HK-2 (cell line): ENCODE measurements around the gene SLC7A9.

Source experiments
- DNase-seq: peaks from one replicate; pipeline ENCODE4 v3.0.0-alpha.2; 2018; ENCODE audit not compliant: unreplicated experiment

SLC7A9 gene

DNA sequence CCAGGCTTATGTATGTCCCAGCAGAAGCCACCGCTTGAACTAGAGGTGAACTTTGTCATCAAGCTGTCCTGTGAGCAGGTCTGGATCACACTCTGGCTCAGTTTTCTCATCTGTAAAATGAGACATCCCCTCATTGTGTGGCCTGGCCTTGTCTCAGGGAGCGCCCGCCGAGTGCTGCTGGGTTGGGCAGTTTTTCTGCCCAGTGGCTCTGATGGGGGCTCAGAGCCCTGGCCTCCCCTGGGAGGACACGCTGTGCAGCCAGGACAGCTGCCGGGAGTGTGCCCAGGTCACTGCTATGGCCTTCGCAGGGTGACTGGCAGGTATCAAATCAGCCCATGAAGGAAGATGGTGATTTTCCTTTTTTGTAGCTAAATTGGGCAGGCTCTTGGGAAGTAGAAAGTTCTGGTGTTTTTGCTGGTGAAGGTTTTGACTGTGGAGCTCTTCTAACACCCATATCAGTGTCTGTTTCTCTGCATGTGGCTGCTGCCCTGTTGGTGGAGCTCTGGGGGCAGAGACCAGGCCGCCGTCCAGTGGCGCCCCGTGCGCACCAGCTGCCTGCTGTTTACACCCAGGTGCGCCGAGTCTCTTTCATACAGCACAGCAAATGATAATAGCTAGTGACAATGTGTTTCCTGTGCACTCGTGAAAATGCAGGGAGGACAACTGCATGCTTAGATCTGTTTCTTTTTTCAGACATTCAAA, 40.8 kb downstream of the SLC7A9 start:
- DNase-seq, result no peak

DNA sequence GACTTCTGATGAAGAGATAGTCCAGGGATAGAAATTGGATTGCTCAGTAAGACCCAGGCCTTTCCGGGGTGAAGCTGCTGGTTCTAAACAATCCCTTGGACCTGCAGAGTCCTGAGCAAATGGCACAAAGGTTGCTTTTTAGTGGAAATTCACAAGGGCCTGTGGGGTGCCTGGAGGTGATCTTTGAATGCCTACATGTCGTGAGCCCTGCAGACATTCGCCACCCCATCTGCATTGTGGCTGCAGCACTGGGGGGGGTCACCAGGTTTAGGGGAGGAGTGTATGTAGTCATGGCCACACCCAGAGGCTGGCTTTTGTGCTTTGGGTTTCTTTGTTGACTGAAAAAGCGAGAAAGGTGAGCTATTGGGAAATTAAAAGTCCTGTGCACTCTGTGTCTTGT, 41.4 kb downstream of the SLC7A9 start:
- no peak for DNase-seq

DNA sequence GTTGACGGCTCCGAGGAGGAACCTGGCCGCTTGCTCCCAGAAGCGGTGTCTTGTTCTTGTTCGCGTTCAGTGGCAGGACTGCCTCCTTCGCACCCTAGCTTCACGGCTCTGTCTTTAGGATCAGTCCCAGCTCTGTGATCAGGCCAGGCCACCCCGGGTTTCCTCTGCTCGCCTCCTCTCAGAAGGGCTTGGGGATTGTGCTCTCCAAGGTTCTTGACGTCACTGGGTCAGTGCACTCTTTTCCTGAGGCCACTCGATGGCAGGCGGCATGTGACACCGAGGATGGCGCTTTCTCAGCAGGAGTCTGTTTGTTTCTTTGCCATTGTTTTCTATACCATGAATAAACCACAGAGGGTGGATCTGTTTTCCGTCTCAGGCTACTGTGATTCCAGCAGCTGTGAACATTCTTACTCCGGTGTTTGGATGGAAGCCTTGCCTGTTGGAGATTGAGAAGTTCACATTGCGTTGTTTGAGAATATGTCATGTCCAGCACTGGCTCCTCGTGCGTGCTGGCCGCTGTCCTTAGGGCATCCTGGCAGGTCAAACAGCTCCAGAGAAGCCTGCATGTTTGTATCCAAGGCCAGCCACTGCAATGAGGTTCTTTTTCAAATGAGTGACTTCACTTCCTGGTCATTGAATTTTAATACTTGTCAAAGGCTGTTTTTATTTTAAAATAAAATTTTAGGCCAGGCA, 44.5 kb downstream of the SLC7A9 start:
- DNase-seq, result no peak

DNA sequence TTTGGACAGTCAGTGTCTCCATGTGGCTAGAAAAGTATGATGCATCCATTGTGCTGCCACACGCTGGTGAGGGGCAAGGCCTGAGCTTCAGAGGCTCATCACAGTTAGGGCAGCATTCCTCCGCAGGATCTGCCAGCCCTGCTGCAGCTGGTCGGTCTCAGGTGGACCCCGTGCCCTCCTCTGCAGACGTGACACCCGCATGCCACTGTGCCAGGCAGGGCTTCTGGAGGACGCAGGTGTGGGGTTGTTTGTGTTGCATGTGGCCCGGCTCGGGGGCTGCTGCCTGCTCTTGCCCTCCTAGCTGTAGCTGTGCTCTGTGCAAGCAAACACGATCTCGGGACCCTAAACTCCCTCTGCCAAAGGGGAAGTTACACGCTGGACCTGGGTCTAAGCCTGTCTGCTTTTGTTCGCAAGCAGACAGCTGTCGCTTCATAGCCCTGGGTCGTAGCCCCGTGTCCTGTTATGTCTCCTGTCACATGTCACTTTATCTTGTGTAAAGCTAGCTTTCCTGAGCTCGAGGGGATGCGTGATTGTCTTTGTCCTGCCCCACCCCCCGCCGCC, 45.3 kb downstream of the SLC7A9 start:
- no peak for DNase-seq

DNA sequence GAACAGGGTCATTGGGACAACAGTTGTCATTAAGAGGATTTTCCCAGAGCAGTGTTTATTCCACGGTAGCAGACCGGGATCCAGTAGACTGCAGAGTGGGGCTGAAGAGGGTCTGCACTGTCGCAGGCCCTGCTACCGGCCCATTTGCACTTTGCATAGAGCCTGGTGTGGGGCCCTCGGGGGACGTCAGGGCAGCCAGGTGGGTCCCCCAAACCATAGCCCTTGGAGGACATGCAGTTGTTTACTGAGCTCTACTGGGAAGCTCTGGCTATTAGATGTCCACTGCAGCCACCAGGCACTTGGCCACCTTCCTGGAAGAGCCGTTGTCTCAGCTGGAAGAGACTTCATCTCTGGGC, 45.8 kb downstream of the SLC7A9 start:
- no peak for DNase-seq

DNA sequence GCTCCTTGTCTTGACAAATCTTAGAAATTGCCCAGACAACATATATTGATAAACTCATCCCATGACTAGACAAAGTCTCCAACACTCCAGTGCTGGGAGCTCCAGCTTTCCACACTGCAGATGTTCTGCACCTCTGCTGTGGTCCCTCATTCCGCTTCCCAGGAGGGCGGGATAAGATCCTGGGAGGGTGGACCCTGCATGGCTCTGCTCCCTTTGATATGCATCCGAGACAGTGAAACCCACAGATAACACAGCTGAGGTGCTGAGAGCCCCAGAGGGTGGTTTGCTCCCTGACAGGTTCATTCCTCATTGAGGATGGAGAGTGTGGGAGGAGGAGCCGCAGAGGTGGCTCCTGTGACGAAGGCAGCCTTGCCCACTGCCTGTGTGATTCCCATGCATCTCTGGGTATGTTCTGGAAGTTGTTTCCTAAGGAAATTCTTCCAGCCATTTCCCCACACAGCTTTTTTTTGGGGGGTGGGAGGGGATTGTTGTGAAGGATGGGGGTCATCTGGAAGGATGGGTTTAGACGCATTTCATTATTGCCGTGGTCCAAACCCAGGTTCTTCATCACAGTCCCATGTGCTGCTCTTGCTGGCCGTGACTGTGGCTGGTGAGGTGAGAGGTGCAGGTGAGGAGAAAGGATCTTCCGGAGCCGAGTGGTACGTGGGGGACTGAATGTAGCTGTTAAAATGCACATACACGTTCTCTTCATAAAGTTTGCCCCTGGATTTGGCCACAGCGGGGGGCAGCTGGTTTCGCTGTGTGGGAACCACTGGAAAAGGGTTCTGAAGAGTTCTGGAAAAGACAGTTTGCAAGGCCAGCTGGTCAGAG, 46.4 kb downstream of the SLC7A9 start:
- DNase-seq, result no peak

DNA sequence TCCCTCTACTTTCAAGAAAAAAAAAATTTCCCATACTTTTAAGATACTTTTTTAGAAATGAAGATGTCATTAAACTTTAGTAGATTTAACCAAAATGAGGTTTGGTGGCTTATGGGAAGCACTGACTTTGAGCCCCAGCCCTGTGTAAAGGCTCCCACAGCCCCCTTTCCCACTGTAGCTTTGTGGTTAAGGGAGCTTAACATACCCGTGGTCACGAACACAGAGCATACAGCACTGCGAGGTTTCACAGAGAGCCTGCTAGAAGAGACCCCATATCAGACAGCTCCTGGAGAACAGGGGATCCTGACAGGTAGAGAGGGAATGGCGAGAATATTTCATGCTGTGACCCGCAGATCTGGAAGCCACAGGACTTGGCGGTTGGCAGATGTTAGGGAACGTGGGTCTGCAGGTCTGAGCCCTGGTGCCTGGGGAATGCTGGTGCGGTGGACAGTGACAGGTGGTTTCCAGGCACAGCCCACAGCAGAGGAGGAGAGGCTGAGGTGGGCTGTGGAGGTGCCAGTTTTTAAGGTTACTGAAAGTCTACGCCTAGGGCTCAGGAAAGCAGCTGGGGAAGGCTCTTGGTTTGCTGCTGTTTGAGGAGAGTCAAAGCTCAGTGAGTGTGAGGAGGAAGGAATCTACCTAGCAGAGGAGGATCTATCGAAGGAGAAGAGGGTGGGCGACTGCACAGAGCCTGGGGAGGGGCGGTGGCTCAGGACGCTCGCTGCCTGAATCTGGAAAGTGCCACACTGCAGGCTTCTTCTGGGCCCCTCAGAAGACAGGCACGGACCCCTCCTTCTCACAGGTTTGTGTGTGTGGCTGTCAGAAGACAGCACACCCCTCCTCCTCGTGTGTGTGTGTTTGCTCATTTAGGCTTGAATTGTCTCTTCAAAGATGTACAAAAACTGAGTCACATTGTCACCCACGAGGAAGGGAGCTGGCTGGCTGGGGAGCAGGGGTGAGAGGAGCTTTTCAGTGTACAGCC, 49.9 kb downstream of the SLC7A9 start:
- no peak for DNase-seq

DNA sequence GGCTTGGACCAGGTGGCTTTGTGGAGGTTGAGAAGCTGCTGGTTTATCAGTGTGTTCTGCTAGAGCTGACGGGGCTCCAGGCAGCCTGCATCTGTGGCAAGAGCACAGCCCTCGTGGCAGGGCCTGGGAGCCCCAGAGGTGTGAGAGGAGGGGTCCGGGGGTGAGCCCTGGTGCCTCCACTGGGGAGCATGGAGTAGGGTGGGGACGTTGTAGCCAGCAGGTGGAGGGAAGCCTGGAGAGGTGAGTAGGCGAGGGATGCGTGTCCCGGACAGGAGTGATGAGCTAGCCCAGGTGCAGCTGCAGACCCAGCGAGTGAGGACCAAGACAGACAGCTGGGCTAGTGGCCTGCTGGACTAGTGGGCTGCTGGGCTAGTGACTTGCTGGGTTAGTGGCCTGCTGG, 51.0 kb downstream of the SLC7A9 start:
- DNase-seq, result no peak

DNA sequence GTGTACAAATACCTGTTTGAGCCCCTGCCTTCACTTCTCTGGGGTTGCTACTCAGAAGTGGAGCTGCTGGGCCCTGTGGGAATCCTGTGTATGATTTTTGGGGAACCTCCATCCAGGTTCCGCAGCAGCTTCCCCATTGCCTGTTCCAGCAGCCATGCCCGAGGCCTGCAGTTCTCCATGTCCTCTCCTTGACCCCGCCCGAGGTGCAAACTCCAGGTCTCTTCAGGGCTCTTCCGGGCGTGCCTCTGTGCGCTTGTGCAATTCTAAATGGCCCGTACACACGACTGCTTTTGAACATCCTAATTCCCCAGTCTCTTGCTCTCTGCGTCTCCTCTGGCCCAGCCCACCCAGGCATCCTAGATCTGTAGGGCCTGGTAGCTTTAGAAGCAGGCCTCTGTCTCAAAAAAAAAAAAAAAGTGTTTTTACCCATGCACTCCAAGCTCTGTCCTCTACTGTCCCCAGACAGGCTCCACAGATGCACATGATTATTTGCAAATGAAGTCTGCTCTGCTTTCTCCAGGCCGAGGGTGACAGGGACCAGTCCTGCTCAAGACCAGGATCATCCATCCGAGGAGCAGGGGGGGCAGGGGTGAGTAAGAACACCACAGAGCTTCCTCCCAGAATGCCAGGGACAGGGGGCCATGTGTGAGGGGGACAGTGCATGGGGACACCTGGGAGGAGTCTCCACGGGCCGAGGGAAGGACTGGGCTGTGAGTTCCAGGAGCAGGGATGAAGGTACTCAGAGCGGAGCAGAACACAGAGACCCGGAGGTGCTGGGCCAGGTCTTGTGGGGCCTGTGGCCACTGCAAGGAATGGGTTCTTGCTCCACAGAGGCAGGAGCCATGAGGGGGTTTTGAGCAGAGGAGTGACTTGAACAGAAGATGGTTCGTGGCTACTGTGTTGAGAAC, 51.7 kb downstream of the SLC7A9 start:
- DNase-seq, result no peak

DNA sequence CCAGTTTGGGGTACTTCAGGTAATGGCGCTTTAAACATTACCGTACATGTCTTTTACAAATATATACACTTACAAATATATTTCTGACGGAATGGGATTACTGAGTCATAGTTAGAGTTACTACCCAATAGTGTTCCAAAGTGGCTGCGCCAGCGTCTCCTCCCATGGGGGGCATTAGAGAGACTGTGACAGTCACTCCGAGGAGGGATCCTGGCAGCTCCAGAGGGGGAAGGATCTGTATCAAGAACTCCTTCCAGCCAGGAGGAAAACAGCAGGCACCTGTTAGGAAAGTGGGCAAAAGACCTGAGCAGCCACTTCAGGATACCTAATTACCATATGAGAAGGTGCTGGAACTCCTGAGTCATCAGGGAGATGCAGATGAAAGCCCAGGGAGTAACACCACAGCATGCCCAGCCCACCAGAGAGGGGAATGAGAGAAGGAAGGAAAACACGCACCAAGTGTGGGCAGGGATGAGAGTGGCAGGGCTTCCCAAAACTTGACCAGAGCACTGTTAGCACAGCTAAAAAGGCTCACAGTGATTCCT, 52.9 kb downstream of the SLC7A9 start:
- DNase-seq, result no peak

DNA sequence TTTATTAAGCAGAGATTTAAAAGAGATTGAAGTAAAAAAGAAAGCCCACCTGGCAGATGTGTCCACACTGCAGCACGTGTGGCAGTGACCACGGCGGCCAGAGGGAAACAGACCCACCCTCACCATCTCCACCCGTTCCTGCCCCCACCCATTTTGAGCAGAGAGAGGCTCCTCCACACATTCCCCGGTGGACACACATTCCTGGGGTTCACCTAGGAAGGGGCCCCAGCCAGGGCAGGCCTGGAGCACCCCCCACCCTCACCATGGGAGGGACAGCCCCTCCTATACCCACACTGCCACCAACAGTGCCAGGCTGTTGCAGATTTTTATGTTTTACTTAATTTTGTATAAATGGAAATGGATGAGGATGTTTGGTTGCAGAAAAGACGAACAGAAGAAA, 54.9 kb downstream of the SLC7A9 start:
- no peak for DNase-seq

DNA sequence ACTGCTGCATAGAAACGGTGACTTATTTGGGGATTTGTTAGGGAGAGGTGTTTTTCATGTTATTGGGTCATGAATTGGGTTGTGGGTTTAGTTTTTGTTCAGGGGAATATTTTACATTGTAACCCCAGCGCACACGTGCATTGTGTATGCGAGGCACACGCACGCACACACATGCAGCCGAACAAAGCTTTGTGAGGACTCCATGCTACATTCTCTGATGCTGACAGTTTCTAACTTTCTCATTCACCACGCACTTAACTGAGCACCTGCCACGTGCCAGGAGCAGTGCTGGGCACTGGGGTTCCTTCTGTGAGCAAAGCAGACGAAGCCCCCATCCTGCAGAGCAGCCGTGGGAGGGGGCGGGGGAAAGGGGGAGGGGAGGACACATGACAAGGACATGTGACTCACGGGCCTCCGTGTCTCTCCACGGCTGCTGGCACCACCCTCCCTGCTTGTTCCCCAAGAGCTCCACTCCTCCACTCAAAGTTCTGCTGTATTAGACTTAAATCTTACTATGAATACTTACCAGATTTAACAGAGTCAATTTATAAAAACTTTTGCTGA, 55.6 kb downstream of the SLC7A9 start:
- DNase-seq, result no peak

DNA sequence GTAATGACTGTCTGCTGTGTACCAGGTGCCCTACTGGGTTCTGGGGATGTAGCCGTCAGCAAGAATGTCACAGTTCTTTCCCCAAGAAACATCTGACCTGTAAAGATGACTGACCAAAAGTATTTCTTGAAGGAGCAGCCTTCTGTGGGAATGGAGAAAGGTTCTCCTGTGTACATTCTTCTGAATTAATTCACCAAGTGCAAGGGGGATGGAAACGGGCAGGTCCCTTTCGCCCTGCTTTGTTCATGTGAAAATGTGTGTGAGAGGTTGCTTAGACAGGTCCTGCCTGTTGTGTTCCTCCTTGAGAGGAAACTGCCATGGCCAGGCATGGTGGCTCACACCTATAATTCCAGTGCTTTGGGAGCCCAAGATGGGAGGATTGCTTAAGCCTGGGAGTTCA, 57.0 kb downstream of the SLC7A9 start:
- DNase-seq, result no peak

DNA sequence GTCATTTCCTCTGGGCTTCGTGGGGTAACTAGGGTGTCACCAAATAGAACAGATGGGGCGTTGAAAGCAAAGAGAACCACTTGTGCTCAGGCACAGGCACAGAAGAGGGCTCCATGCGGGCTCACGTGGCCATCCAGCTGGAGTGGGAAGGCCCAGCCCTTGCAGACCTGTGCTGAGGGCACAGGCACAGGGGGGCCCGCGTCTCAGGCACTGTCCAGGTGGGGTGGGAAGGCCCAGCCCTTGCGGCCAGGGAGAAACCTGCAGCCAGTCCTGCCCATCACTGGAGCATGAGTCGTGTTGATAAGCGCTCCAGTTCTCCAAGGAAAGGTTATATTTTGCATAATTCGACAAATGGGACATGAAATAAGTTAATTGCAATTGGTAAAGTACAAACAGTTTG, 57.5 kb downstream of the SLC7A9 start:
- DNase-seq, result no peak

DNA sequence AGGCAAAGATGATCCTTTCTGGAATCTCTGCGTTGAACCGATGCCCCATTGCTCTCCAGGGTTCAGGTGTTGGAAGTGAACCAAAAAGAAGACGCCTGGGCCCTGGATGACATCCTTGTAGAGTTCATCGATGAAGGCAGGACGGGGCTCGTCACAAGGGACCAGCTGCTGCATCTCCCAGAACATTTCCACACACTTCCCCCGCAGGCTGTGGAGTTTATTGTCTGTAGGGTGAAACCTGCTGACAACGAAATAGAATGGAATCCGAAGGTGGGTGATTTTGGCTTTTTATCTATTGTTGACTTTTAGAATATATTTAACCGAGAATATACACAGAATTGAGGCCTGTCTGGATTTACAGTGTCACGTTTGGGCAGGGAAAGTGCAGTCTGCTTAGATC, 58.4 kb downstream of the SLC7A9 start:
- DNase-seq, result no peak

DNA sequence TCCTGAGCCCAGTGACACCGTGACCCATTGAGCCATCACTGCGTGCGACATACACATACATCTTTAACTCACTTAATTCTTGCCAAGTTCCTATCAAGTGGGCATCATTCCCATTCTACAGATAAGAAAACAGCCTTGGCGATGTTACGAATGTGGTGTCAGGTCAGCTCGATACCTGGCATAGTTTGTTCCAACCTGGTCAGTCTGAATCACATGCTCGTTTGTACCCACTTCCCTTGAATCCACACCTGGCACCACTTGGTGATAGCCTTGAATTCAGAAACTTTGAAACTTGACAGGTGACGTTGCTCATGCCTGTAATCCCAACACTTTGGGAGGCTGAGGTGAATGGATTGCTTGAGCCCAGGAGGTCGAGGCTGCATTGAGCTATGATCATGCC, 59.1 kb downstream of the SLC7A9 start:
- no peak for DNase-seq

DNA sequence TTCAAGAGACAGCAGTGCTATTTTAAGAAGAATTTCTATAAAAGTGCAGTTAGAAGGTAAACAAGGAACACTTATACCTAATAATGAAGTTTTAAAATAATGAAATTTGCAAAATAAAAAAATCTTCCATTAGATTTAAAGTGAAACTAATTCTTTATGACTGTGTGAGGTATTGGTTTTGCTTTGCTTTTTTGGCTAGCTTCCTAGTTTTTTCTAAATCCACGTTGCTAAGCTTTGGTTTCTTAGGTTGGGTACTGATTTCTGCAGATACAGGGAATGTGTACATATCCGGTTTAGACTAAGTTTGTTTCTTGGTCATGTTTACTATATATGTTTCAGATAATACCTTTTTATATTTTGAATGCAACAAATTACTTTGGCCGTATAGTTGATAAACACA, 59.8 kb downstream of the SLC7A9 start:
- DNase-seq, result no peak

DNA sequence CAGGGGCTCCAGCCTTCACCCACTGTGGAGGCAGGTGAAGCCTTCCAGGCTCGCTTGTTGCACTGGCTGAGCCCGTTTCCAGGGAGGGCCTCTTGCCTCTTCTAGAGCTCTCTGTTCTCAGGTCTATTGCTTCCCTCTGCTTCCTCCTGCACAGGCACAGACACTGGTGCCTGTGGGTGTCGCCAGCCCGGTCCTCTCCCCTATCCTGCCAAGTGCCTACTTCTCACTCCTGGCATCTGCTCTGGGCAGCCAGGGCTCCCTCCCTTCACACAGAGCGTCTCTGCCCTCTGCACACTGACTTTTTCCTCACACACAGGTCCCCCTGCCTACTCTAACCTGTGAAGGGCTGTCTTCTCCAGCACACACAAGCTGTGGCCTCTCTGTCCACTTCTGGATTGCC, 60.3 kb downstream of the SLC7A9 start:
- DNase-seq, result no peak

DNA sequence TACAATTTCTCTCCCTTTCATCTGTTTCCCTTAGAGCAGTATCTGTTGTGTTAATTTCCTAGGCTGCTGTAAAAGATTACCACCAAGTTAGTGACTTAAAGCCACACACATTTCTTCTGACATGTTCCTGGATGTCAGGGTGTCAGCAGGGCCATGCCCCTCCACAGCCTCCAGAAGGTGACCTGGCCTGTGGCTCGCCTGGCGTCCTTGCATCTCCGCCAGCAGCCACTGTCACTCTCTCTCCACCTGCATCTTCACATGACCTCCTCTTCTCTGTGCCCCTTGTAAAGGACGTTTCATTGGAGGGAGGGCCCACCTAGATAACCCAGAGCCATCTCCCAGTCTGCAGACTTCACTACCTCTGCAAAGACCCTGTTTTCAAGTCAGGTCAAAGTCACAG, 61.3 kb downstream of the SLC7A9 start:
- DNase-seq, result no peak

DNA sequence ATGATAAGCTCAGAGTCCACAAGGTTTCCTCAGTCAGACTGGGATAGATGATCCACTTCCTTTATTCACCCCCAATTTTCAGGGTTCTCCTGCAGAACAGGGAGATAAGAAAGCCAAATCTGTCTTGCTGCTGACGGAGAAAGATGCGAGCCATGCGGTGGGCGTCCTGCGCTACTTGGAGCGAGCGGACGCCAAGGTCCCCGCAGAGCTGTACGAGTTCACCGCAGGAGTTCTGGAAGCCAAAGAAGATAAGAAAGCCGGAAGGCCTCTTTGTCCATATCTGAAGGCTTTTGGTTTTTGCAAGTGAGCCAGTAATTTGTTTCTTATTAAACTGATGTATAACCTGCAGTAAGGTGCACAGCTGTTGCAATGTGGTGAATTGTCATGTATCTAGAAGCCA, 66.7 kb downstream of the SLC7A9 start:
- no peak for DNase-seq
